Activated T-helper 9 cell treated with anti-CD3 and anti-CD28 coated beads, Interleukin-2, amount 50 U/mL, for 16 hours (primary cell): ENCODE results near the gene KCNJ15.

Experiments
- DNase-seq: peaks from one replicate; pipeline ENCODE4 v3.0.0-alpha.2; 2020; ENCODE audit warnings: low read depth

KCNJ15 gene

DNA sequence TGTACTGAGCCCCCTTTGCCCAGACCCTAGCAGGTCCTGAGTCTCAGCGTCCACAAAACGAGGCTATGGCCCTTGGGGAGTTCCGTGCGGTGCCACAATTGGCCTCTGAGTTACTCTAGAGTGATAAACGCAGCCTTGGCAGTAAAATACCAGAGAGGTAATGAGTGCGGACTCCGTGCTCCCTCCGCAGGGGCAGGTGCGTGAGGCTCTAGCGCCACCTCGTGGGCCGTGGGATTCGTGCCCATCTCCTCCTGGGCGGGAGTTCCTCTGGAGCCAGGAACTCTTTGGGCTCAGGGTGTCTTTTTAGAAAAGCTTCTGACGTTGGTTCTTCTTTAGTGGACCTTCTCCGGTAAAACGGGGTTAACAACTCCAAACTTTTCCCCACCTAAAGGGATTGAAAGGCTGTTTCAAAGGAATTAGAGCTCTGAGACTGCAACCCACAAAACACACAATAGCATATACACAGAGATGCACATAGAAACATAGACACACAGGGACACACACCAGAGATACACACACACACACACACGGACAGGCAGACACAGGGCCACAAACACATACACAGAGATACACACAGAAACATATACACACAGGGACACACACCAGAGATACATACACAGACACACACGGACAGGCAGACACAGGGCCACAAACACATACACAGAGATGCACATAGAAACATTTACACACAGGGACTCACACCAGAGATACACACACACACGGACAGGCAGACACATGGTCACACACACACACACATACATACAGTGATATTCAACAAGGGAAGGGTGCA lies 99.4 kb downstream of the KCNJ15 start:
- peak; percentile 49 for DNase-seq
